Endothelial cell of umbilical vein (primary cell): Measurements from ENCODE around the gene CFAP65. TPM values are rescaled to one million over a fixed set of nuclear protein-coding genes. Genes with fewer than 3 reads are reported as not detected.

Source experiments
- BruUV-seq: library from RNA; stranded (reverse); fragments of 400-500 nt; replicated peaks from 2 replicates; lab custom pipeline; 2021; lab: Mats Ljungman, UMichigan
- CTCF ChIA-PET: fragments of 300-600, 350-600 bp; sonication (Branson Sonifier 250); formaldehyde crosslinking; loops from one replicate; lab custom pipeline; 2021; ENCODE audit warnings: antibody characterized with exemption, inconsistent platforms; lab: Charles Lee
- POLR2A ChIA-PET: fragments of 300-600, 350-600 bp; sonication (Branson Sonifier 250); formaldehyde crosslinking; loops from one replicate; lab custom pipeline; 2021; ENCODE audit warnings: antibody characterized with exemption, inconsistent platforms; lab: Charles Lee
- DNase-seq: peaks from one replicate; pipeline ENCODE4 v3.0.0-alpha.2; 2011; ENCODE audit warnings: low read depth, low spot score
- FAIRE-seq: peaks from 2 replicates; lab custom pipeline; 2011; peaks lifted over from hg19 to GRCh38; lab: Jason Lieb, UNC
- H2AFZ ChIP-seq: 2 replicates; pipeline ENCODE4 v1.6.0; 2012; ENCODE audit warnings: low read depth, low read length, control low read depth, inconsistent platforms
- H3K27ac ChIP-seq: 2 replicates; pipeline ENCODE4 v1.5.1; 2011; ENCODE audit warnings: low read depth, mild to moderate bottlenecking, control low read depth, low read length, moderate library complexity; ENCODE audit not compliant: insufficient read depth
- H3K27me3 ChIP-seq, 2 experiments: 2 replicates each; pipeline versions ENCODE4 v1.6.0 to v1.6.1; 2011; ENCODE audit warnings: low read length in 2 of 2, mixed read lengths in 1 of 2; ENCODE audit not compliant: control insufficient read depth in 2 of 2, insufficient read depth in 2 of 2
- H3K36me3 ChIP-seq, 2 experiments: 2 replicates in 1 of 2; 3 replicates in 1 of 2; pipeline ENCODE4 v1.5.1; 2011; ENCODE audit warnings: low read length in 2 of 2, mild to moderate bottlenecking in 1 of 2, moderate library complexity in 1 of 2; ENCODE audit not compliant: control insufficient read depth in 2 of 2, insufficient read depth in 2 of 2; ENCODE audit errors: extremely low read depth in 1 of 2
- H3K4me1 ChIP-seq: 3 replicates; pipeline ENCODE4 v1.5.1; 2011; ENCODE audit warnings: mild to moderate bottlenecking, low read length; ENCODE audit not compliant: control insufficient read depth, insufficient read depth; ENCODE audit errors: extremely low read depth
- H3K4me2 ChIP-seq: 2 replicates; pipeline ENCODE4 v1.6.1; 2011; ENCODE audit warnings: low read length, control low read depth, mixed read lengths; ENCODE audit not compliant: insufficient read depth
- H3K4me3 ChIP-seq, 3 experiments: fragments of 200-600 bp in 1 of 3; sonication (generic), shearing (Covaris generic) in 1 of 3; replicated peaks in 1 of 3; 2 replicates each; pipeline ENCODE4 v1.5.1; 2011 to 2016; ENCODE audit warnings: control low read depth in 3 of 3, low read length in 3 of 3, mild to moderate bottlenecking in 2 of 3, inconsistent platforms in 1 of 3, low read depth in 1 of 3, moderate library complexity in 1 of 3; ENCODE audit not compliant: insufficient read depth in 1 of 3
- H3K79me2 ChIP-seq: 2 replicates; pipeline ENCODE4 v1.6.0; 2012; ENCODE audit warnings: low read length, inconsistent platforms; ENCODE audit not compliant: control insufficient read depth, insufficient read depth
- H3K9ac ChIP-seq: replicated peaks from 2 replicates; pipeline ENCODE3; 2011; ENCODE audit warnings: low read length, control low read depth; ENCODE audit not compliant: insufficient read depth; ENCODE audit errors: extremely low read depth
- H3K9me1 ChIP-seq: replicated peaks from 3 replicates; pipeline ENCODE4 v1.6.0; 2011; ENCODE audit warnings: mild to moderate bottlenecking, low read length; ENCODE audit not compliant: control insufficient read depth, insufficient read depth; ENCODE audit errors: extremely low read depth
- H3K9me3 ChIP-seq: replicated peaks from 2 replicates; pipeline ENCODE4 v1.5.1; 2012; ENCODE audit warnings: low read length, inconsistent platforms; ENCODE audit not compliant: control insufficient read depth, insufficient read depth
- H4K20me1 ChIP-seq: replicated peaks from 2 replicates; pipeline ENCODE3; 2011; ENCODE audit warnings: mild to moderate bottlenecking, low read length; ENCODE audit not compliant: control insufficient read depth, insufficient read depth; ENCODE audit errors: extremely low read depth
- CTCF ChIP-seq, 2 donors: IDR thresholded peaks; 1 replicate in 1 of 2; 2 replicates in 1 of 2; pipeline ENCODE4 v1.5.1; 2011; ENCODE audit warnings: low read length in 2 of 2, mild to moderate bottlenecking in 2 of 2, moderate library complexity in 2 of 2, control low read depth in 1 of 2, inconsistent platforms in 1 of 2, low read depth in 1 of 2; ENCODE audit not compliant: insufficient read depth in 1 of 2; ENCODE audit errors: extremely low read depth in 1 of 2
- FOS ChIP-seq: IDR thresholded peaks from 2 replicates; pipeline ENCODE4 v1.6.1; 2011; ENCODE audit warnings: mild to moderate bottlenecking, low read length, moderate library complexity, borderline replicate concordance; ENCODE audit not compliant: insufficient read depth
- GATA2 ChIP-seq: IDR thresholded peaks from 2 replicates; pipeline ENCODE4 v1.7.0; 2011; ENCODE audit warnings: low read depth, mild to moderate bottlenecking, moderate library complexity, mixed read lengths, low read length; ENCODE audit not compliant: insufficient read length, insufficient read depth
- POLR2AphosphoS5 ChIP-seq: IDR thresholded peaks from 2 replicates; pipeline ENCODE4 v1.6.1; 2012; ENCODE audit warnings: low read depth, mild to moderate bottlenecking, control low read depth, low read length, moderate library complexity; ENCODE audit not compliant: insufficient read depth
- dilution Hi-C: fragments of 300-500 bp; cut with MboI; formaldehyde crosslinking; loops from one replicate; pipeline ENCODE4 v1.15.0; 2019; ENCODE audit warnings: low sequenced_read_pairs; ENCODE audit not compliant: extremely low pct_ligation_motif_present
- intact Hi-C: fragments of 100-400 bp; cut with micrococcal nuclease; formaldehyde crosslinking; loops from one replicate; pipeline ENCODE4 v1.10.0; 2022
- polyA plus RNA-seq, 4 experiments: library from polyadenylated mRNA; depleted of rRNA in 3 of 4; stranded (reverse) in 3 of 4; unstranded in 1 of 4; fragments of >200 nt; gene quantifications; 2 replicates each; pipeline versions ENCODE4 v1.2.1 to v1.2.3, GENCODE V29; 2011 to 2012; ENCODE audit warnings: missing spikeins in 1 of 4
- total RNA-seq: library from RNA; stranded (reverse); gene quantifications from 2 replicates; pipeline ENCODE4 v1.2.3, GENCODE V29; 2021

The CFAP65 gene
- total and polyA plus RNA-seq, 2 donors (not counting 3 experiments of a cell fraction or from before 2014, with no cell fraction given), result 0.03 TPM; not detected in 1

- Histone ChIP-seq H3K9ac (no peak overlapping the region), H3K79me2 (no peaks in the 10 kb centered on the region), H3K36me3 (no peaks in the 10 kb centered on the region), H4K20me1 (no peaks in the 10 kb centered on the region), H3K9me1 (no peaks in the 10 kb centered on the region), H3K27me3 (peaks cover 0 to 2% of the 10 kb centered on the region in 2 experiments), H3K4me1 (no peaks in the 10 kb centered on the region), H3K9me3 (no peaks in the 10 kb centered on the region), H3K4me2 (no peak overlapping the region), H3K27ac (no peak overlapping the region), H2AFZ (no peak overlapping the region), H3K4me3 (no peak overlapping the region)
- BruUV-seq, result no TSS peak
- DNase-seq, result no peak
- ChIA-PET POLR2A (no interaction called here), CTCF (interaction anchor here (0.6 to 2.7 kb wide), 8 partner anchors 10 to 145 kb away, joined by 3 to 27 read pairs (median 6); no protein-coding TSS in a partner anchor)
- dilution Hi-C loops, result no loop called here
- FAIRE-seq, result no peak
- TF ChIP-seq POLR2AphosphoS5 (no peak), CTCF (IDR thresholded peaks at IDR 0.05; ENCODE audit: extremely low read depth in 1 of 2, insufficient read depth in 1 of 2, low read depth in 1 of 2, low read length in 2 of 2) (peak in 1 of 2 donors; percentile 26)
- intact Hi-C loops, result no loop called here
Observed at GRCh38 chr2:219010162-219010756, 31.1 kb downstream of the CFAP65 start.

- no peaks in the 10 kb centered on the region for H4K20me1 ChIP-seq
- no peaks in the 10 kb centered on the region for H3K9me1 ChIP-seq
- no peak overlapping the region for H2AFZ ChIP-seq
- H3K4me1 ChIP-seq, result no peaks in the 10 kb centered on the region
- TF ChIP-seq FOS (no peak), GATA2 (no peak)
- dilution Hi-C loops (no loop called here), intact Hi-C loops (no loop called here)
- DNase-seq, result no peak
- peaks cover 3 to 4% of the 10 kb centered on the region in 2 experiments for H3K27me3 ChIP-seq
- CTCF ChIA-PET, result interaction anchor here (1.4 to 4.5 kb wide), 3 partner anchors 9 to 146 kb away, joined by 3 to 17 read pairs (median 13); no protein-coding TSS in a partner anchor
- no peaks in the 10 kb centered on the region for H3K36me3 ChIP-seq
- H3K27ac ChIP-seq, result no peak overlapping the region
- no peaks in the 10 kb centered on the region for H3K9me3 ChIP-seq
- no peak overlapping the region for H3K4me3 ChIP-seq
- no peak overlapping the region for H3K4me2 ChIP-seq
- H3K79me2 ChIP-seq, result no peaks in the 10 kb centered on the region
- no peak overlapping the region for H3K9ac ChIP-seq
- POLR2A ChIA-PET, result no interaction called here
- no peak for FAIRE-seq
- BruUV-seq, result no TSS peak
Observed at GRCh38 chr2:219009294-219009693, 32.0 kb downstream of the CFAP65 start.
